GM13977 (cell line): ENCODE measurements around the gene CLIP1.

Experiments used
- DNase-seq: peaks from one replicate; pipeline ENCODE4 v3.0.0; 2012; ENCODE audit warnings: low spot score
- CTCF ChIP-seq: IDR thresholded peaks from 2 replicates; pipeline ENCODE4 v1.5.1; 2012; ENCODE audit warnings: mild to moderate bottlenecking, control low read depth; ENCODE audit not compliant: insufficient read depth; ENCODE audit errors: extremely low read depth, missing control alignments
- in situ Hi-C: fragments of 300-500 bp; cut with MboI; formaldehyde crosslinking; loops from one replicate; pipeline ENCODE4 v1.12.0; 2022; ENCODE audit warnings: low sequenced_read_pairs, low pct_unique_long_range_greater_than_20kb, mixed read lengths, inconsistent platforms; ENCODE audit not compliant: unreplicated experiment

Gene CLIP1

DNA sequence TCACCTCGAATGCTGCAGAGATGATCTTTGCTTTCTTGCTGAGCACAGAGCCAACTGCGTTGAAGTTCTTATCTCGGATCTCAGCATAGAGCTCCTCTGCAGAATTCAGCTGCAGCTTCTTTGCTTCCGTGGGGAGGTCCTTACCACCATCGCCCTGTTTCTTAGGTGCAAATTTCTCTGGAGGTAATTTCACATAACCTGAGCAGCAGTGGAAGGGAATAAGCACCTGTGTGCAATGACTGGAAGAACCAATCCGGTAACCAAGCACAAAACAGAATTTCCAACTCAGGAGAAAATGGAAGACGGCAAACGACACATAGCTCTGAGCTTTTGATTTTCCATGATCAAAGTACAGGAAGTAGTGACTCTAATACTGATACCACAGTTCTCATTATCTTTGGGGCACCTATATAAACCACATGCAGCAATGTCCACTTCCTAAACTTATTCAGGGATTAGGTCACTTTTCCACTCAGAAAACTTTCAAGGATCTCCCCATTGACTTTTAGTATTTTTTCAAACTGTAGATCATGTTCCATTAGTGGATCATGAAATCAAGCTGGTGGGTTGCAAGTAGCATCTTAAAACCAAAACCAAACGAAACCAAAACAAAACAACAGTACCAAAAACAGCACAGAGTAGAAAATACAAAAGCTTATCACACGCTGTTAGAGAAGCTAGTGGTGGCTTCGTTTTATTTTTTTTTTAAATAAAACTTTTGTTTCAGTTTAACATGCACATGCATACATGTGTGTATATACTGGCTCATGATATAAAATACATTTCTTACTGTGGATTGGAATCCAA lies 177.7 kb downstream of the CLIP1 start:
- in situ Hi-C loops = no loop called here
- no peak for TF ChIP-seq CTCF
- DNase-seq = no peak

DNA sequence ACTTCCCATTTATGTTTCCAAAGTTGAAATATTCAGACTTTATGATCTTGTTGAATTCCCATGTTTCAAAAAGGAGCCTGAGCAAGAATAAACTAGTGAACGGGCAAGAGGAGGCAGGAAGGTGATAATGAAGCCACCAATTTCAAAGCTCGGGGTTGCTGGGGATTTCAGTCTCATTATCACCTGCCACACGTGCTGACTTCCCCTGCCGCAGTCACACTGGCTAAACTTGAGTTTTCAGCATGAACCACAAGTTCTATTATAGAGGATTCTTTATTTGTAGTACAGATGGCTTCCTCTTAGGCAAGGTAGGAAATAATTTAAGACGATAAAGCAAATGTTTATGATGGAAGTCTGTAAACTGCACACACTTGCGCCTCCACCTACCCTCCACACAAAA lies 178.5 kb downstream of the CLIP1 start:
- no peak for TF ChIP-seq CTCF
- in situ Hi-C loops = no loop called here
- no peak for DNase-seq

- no peak for TF ChIP-seq CTCF
- DNase-seq = no peak
- in situ Hi-C loops = no loop called here
Measured at GRCh38 chr12:122238861-122239260, 183.6 kb downstream of the CLIP1 start.

GRCh38 chr12:122235741-122236140 lies 186.7 kb downstream of the CLIP1 start:
- in situ Hi-C loops = no loop called here
- TF ChIP-seq CTCF = no peak
- DNase-seq = no peak

DNA sequence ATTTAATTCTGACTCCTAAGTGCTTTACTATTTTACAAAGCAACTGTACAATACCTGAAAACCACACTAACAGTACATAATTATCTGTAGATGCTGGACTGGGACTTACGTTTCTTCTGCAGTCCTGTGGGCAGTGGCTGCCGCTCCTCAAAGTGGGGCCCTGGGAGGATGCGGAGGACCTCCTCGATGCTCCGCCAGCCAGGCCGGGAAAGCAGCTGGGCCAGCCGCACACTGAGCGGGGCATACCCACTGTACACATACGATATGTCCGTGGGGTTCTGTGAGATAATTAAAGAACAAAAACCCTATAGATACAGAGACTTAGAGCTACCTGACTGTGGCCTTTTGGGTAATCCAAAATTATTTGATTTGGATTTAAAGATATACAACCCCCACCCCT lies 189.8 kb downstream of the CLIP1 start:
- no peak for DNase-seq
- in situ Hi-C loops = no loop called here
- TF ChIP-seq CTCF = no peak

DNA sequence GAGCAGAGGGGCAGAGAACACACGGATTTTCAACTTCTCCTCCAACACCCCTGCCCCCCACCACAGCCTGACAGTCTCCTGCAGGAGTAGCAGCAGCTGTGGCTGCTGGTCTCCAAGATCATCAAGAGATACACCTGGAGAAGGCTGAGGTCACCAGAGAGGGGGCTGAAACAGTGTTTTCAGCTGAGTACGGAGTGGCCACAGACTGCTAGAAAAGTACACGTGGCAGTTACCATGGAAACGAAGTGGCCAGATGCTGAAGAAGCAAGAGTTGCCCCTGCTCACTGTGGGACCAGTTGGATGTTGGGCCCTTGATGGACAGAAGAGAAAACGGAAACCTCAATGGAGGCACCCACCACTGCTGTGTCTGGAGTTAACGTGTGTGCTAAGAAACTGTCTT lies 191.7 kb downstream of the CLIP1 start:
- no peak for TF ChIP-seq CTCF
- in situ Hi-C loops = no loop called here
- no peak for DNase-seq

DNA sequence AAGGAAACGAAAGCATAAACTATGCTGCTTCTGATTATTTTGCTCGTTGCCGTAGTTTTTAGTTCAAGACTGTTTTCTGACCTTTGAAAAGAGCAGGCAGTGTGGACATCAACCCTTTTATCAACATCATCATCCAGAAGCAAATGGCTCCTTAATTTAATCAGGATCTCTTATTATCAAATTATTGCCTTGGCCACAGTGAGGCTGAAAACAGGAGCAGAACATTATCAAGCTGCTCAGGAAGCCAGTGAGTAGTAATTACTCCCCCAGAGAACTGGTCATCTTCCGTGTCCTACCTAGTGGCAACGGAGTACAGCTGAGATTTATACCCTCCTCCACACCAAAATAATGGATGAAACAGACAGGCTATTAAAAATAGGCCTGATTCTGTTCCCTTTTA lies 194.4 kb downstream of the CLIP1 start:
- no peak for DNase-seq
- TF ChIP-seq CTCF = no peak
- in situ Hi-C loops = no loop called here
